GM10266 (cell line): Measurements from ENCODE around the gene FRMPD4.

ENCODE experiments used
- DNase-seq: peaks from one replicate; pipeline ENCODE4 v3.0.0; 2012; ENCODE audit errors: extremely low spot score
- CTCF ChIP-seq: IDR thresholded peaks from 2 replicates; pipeline ENCODE4 v1.5.1; 2012; ENCODE audit warnings: mild to moderate bottlenecking, low read depth; ENCODE audit not compliant: control insufficient read depth, insufficient read depth; ENCODE audit errors: missing control alignments

FRMPD4 gene

GRCh38 chrX:12139934-12140611 lies 1.8 kb downstream of the FRMPD4 start:
- no peak for TF ChIP-seq CTCF
- no peak for DNase-seq

GRCh38 chrX:12141511-12141910 lies 3.2 kb downstream of the FRMPD4 start:
- TF ChIP-seq CTCF = no peak
- DNase-seq = no peak

- no peak for DNase-seq
- no peak for TF ChIP-seq CTCF
These were observed 4.4 kb downstream of the FRMPD4 start for GRCh38 chrX:12142661-12143060.

- TF ChIP-seq CTCF = no peak
- DNase-seq = no peak
These were observed 7.1 kb downstream of the FRMPD4 start for GRCh38 chrX:12145402-12145801.

DNA sequence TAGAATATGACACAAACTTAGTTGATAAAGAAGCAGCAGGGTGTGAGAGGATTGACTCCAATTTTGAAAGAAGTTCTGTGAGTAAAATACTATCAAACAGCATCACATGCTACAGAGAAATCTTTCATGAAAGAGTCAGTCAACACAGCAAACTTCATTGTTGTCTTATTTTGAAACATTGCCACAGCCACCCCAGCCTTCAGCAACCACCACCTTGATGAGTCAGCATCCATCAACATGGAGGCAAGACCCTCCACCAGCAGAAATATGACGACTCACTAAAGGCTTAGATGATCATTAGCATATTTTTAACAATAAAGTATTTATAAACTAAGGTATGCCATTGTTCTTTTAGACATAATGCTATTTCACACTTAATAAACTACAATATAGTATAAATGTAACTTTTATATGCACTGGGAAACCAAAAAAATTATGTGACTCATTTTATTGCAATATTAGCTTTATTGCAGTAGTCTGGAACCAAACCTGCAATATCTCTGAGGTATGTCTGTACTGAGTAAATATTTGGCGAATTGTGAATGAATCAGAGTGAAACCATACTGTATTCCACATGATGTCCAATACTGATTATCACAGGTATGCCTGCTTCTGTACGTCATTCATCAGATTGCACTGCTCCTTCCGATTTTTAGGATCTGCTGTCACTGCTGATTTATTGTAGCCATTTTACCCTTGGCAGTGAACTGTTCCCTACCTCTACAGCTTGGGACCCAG lies 11.6 kb downstream of the FRMPD4 start:
- DNase-seq = no peak
- TF ChIP-seq CTCF = no peak

DNA sequence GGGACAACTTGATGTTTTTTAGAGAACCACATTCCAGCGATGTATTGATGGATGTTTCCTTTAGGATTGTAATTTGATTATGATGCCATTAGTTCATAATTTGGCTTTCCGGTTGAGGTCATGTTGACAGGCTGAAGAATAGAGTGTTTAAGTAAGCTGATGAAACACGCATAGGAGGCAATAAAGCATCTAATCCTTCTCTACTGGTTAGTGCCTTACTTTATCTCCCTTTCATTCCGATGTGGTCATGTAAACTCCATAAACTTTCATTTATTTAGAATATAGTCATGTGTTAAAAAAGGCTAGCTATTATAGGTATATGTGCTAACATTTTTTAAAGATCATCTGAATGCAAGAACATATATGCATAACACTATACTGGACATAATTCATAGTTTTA lies 15.0 kb downstream of the FRMPD4 start:
- TF ChIP-seq CTCF = no peak
- no peak for DNase-seq

DNA sequence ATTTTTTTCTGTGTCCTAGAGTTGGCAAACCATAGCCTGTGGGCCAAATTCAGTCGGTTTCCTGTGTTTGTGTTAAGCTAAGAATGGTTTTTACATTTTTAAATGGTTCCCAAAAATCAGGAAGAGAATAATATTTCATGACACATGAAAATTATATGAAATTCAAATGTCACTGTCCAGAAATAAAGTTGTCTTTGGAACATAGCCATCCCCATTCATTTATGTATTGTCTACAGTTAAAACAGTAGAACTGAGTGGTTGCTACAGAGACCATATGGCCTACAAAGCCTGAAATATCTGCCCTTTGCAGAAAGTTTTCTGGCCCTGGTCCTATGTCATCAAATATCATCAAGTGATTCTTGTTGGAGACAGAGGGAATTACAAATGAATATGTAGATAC lies 15.5 kb downstream of the FRMPD4 start:
- no peak for TF ChIP-seq CTCF
- no peak for DNase-seq
